Transverse colon (tissue), 4 donors: Measurements from ENCODE around the gene AQP6. TPM values are rescaled to one million over a fixed set of nuclear protein-coding genes. Genes with fewer than 3 reads are reported as not detected.
A peak's percentile ranks its signal among the peaks of the same experiment; 100 is the strongest.

Source experiments
- DNase-seq: peaks from one replicate; pipeline ENCODE4 v3.0.0-alpha.2; 2019
- H3K27ac ChIP-seq, 4 donors: fragments of 200-600 bp; sonication (generic); 2 replicates each; pipeline ENCODE4 v1.5.1; 2016 to 2018; ENCODE audit warnings: inconsistent platforms in 4 of 4
- H3K27me3 ChIP-seq: fragments of 200-600 bp; sonication (generic); 2 replicates; pipeline ENCODE4 v1.5.1; 2017; ENCODE audit warnings: inconsistent platforms
- H3K36me3 ChIP-seq, 4 donors: fragments of 200-600 bp; sonication (generic); 2 replicates each; pipeline ENCODE4 v1.5.1; 2017 to 2019; ENCODE audit warnings: inconsistent platforms in 4 of 4
- H3K4me1 ChIP-seq, 4 donors: fragments of 200-600 bp; sonication (generic); 2 replicates each; pipeline ENCODE4 v1.5.1; 2017 to 2020; ENCODE audit warnings: inconsistent platforms in 4 of 4
- H3K4me3 ChIP-seq, 4 donors: fragments of 200-600 bp; sonication (generic); 1 replicate in 1 of 4; 2 replicates in 3 of 4; pipeline versions ENCODE4 v1.5.1 to v1.6.1; 2017 to 2019; ENCODE audit warnings: inconsistent platforms in 4 of 4
- H3K9me3 ChIP-seq, 2 donors: fragments of 200-600 bp; sonication (generic); 2 replicates each; pipeline ENCODE4 v1.5.1; 2017 to 2019; ENCODE audit warnings: inconsistent platforms in 2 of 2
- CTCF ChIP-seq, 5 experiments: fragments of 200-600 bp in 3 of 5; fragments of 450-650 bp in 2 of 5; sonication (generic) in 3 of 5; IDR thresholded peaks; 1 replicate in 2 of 5; 2 replicates in 3 of 5; pipeline ENCODE4 v1.5.1; 2016 to 2017; ENCODE audit warnings: antibody characterized with exemption in 5 of 5, inconsistent platforms in 3 of 5, mild to moderate bottlenecking in 2 of 5, moderate library complexity in 1 of 5
- EP300 ChIP-seq: sonication (generic); formaldehyde crosslinking; IDR thresholded peaks from one replicate; pipeline ENCODE4 v1.6.1; 2017; ENCODE audit warnings: antibody characterized with exemption, low read depth
- POLR2A ChIP-seq: fragments of 450-650 bp; IDR thresholded peaks from one replicate; pipeline ENCODE4 v1.6.1; 2016; ENCODE audit warnings: antibody characterized with exemption, mild to moderate bottlenecking, moderate library complexity
- POLR2AphosphoS5 ChIP-seq, 3 donors: sonication (generic); formaldehyde crosslinking; IDR thresholded peaks; one replicate each; pipeline ENCODE4 v1.6.1; 2016; ENCODE audit warnings: antibody characterized with exemption in 3 of 3
- WGBS, 2 donors: methylation state at CpG; one replicate each; pipeline ENCODE4 v1.1.5; 2018; ENCODE audit warnings: low coverage in 1 of 2; 5-methylcytosine and 5-hydroxymethylcytosine counted together
- in situ Hi-C, 4 donors: fragments of 200-750 bp; cut with MboI; loops; one replicate each; pipeline versions ENCODE4 v1.15.0 to v1.15.1; 2017; ENCODE audit warnings: low sequenced_read_pairs in 3 of 4, low pct_ligation_motif_present in 1 of 4, low pct_unique_long_range_greater_than_20kb in 1 of 4
- intact Hi-C: fragments of 100-400 bp; cut with DNase I; formaldehyde crosslinking; loops from one replicate; pipeline ENCODE4 v1.15.1; 2023; ENCODE audit warnings: low total_unique reads
- total RNA-seq, 4 donors: library from RNA; depleted of rRNA; stranded (reverse); fragments of >200 nt; gene quantifications; one replicate each; pipeline ENCODE4 v1.1.0, GENCODE V29; 2016

Gene AQP6
- total RNA-seq, 4 donors from 2014 or later: 0.41 TPM; not detected in 3

- TF ChIP-seq CTCF (IDR thresholded peaks at IDR 0.05): no peak
- no peak for TF ChIP-seq POLR2A
- TF ChIP-seq POLR2AphosphoS5 (IDR thresholded peaks at IDR 0.05): no peak
- no peak for TF ChIP-seq EP300
- intact Hi-C loops (loop anchor here (2.0 kb wide), 1 partner anchor 85 kb away; the partner anchor contains the start of gene ASIC1), in situ Hi-C loops (loop anchor here in 3 of 4 donors (5.0 to 25.0 kb wide), 4 partner anchors 80 to 215 kb away; partner anchors contain the start of gene ASIC1 (in 2 of the 3))
- Histone ChIP-seq H3K27me3 (peaks cover 22% of the 10 kb centered on the region), H3K4me1 (peaks cover 0 to 22% (median 13%) of the 10 kb centered on the region in 4 donors), H3K36me3 (no peaks in the 10 kb centered on the region), H3K4me3 (no peak overlapping the region), H3K9me3 (no peaks in the 10 kb centered on the region), H3K27ac (no peak overlapping the region)
- no peak for DNase-seq
- WGBS, 2 donors: 68 to 85% methylated on average over 3 to 9 of the region's 9 CpGs
Observed at GRCh38 chr12:49972129-49972528, 618 bp upstream of the AQP6 start.

GRCh38 chr12:49973361-49973830 is 649 bp downstream of the AQP6 start:
- WGBS, 2 donors: 62 to 79% methylated on average over 6 to 19 of the region's 19 CpGs
- no peak overlapping the region for H3K4me3 ChIP-seq
- H3K36me3 ChIP-seq: no peaks in the 10 kb centered on the region
- in situ Hi-C loops: loop anchor here in 3 of 4 donors (5.0 to 25.0 kb wide), 4 partner anchors 79 to 214 kb away; partner anchors contain the start of gene ASIC1 (in 2 of the 3)
- no peak overlapping the region for H3K27ac ChIP-seq
- no peaks in the 10 kb centered on the region for H3K9me3 ChIP-seq
- intact Hi-C loops: loop anchor here (2.0 kb wide), 1 partner anchor 83 kb away; the partner anchor contains the start of gene ASIC1
- H3K4me1 ChIP-seq: peaks cover 0 to 14% (median 6%) of the 10 kb centered on the region in 4 donors
- H3K27me3 ChIP-seq: peaks cover 16% of the 10 kb centered on the region
- DNase-seq: no peak
- TF ChIP-seq POLR2A: no peak
- no peak for TF ChIP-seq POLR2AphosphoS5 (IDR thresholded peaks at IDR 0.05)
- no peak for TF ChIP-seq CTCF (IDR thresholded peaks at IDR 0.05)
- TF ChIP-seq EP300: no peak

GRCh38 chr12:49974231-49974675 is 1.5 kb downstream of the AQP6 start:
- WGBS, 2 donors: 73% methylated on average over 14 of the region's 15 CpGs; no CpG with 5 or more reads in 1 of the 2 donors
- H3K9me3 ChIP-seq: no peaks in the 10 kb centered on the region
- TF ChIP-seq EP300 (no peak), CTCF (IDR thresholded peaks at IDR 0.05) (peak; percentile 41 to 58 (median 44))
- no peak overlapping the region for H3K4me3 ChIP-seq
- DNase-seq: peak; percentile 65
- peaks cover 7% of the 10 kb centered on the region for H3K27me3 ChIP-seq
- intact Hi-C loops (no loop called here), in situ Hi-C loops (loop anchor here in 3 of 4 donors (5.0 to 25.0 kb wide), 4 partner anchors 78 to 213 kb away; partner anchors contain the start of gene ASIC1 (in 2 of the 3))
- H3K4me1 ChIP-seq: peaks cover 0 to 14% (median 6%) of the 10 kb centered on the region in 4 donors
- H3K27ac ChIP-seq: peak overlapping the region in 2 of 4 donors; percentile 32 to 68
- no peaks in the 10 kb centered on the region for H3K36me3 ChIP-seq

- no peak for DNase-seq
- WGBS, 2 donors: 65% methylated on average over 8 of the region's 8 CpGs; no CpG with 5 or more reads in 1 of the 2 donors
- no peaks in the 10 kb centered on the region for H3K36me3 ChIP-seq
- H3K4me1 ChIP-seq: peaks cover 0 to 14% (median 6%) of the 10 kb centered on the region in 4 donors
- H3K9me3 ChIP-seq: no peaks in the 10 kb centered on the region
- no peak for TF ChIP-seq CTCF (IDR thresholded peaks at IDR 0.05)
- TF ChIP-seq POLR2A: no peak
- no peak for TF ChIP-seq EP300
- no peak for TF ChIP-seq POLR2AphosphoS5 (IDR thresholded peaks at IDR 0.05)
- in situ Hi-C loops: loop anchor here in 3 of 4 donors (5.0 to 25.0 kb wide), 4 partner anchors 78 to 213 kb away; partner anchors contain the start of gene ASIC1 (in 2 of the 3)
- intact Hi-C loops: no loop called here
- peak overlapping the region in 3 of 4 donors; percentile 32 to 68 (median 38) for H3K27ac ChIP-seq
- H3K4me3 ChIP-seq: no peak overlapping the region
- peaks cover 2% of the 10 kb centered on the region for H3K27me3 ChIP-seq
Observed at GRCh38 chr12:49974677-49975317, 2.0 kb downstream of the AQP6 start.
